Testis (tissue), 3 donors: ENCODE results near the gene BNC2. TPM values are rescaled to one million over a fixed set of nuclear protein-coding genes. Genes with fewer than 3 reads are reported as not detected.

Experiments
- DNase-seq: peaks from one replicate; pipeline ENCODE4 v3.0.0-alpha.2; 2019
- H3K27ac ChIP-seq, 2 donors: fragments of 200-600 bp; sonication (generic); one replicate each; pipeline ENCODE4 v1.5.1; 2019
- H3K27me3 ChIP-seq: fragments of 200-600 bp; sonication (generic); one replicate; pipeline ENCODE4 v1.5.1; 2019
- H3K36me3 ChIP-seq: fragments of 200-600 bp; sonication (generic); one replicate; pipeline ENCODE4 v1.5.1; 2017; ENCODE audit warnings: low read depth; ENCODE audit errors: missing control alignments
- H3K4me1 ChIP-seq: fragments of 200-600 bp; sonication (generic); one replicate; pipeline ENCODE4 v1.5.1; 2019
- H3K4me3 ChIP-seq, 2 donors: fragments of 200-600 bp; sonication (generic); one replicate each; pipeline ENCODE4 v1.5.1; 2017 to 2019
- H3K9me3 ChIP-seq: fragments of 200-600 bp; sonication (generic); one replicate; pipeline ENCODE4 v1.5.1; 2017
- CTCF ChIP-seq, 3 experiments: fragments of 450-650 bp in 2 of 3; fragments of 200-600 bp in 1 of 3; sonication (generic) in 1 of 3; IDR thresholded peaks; one replicate each; pipeline ENCODE4 v1.5.1; 2016 to 2019; ENCODE audit warnings: antibody characterized with exemption in 3 of 3, mild to moderate bottlenecking in 2 of 3, moderate library complexity in 1 of 3
- POLR2A ChIP-seq: fragments of 450-650 bp; IDR thresholded peaks from one replicate; pipeline ENCODE4 v1.6.1; 2017; ENCODE audit warnings: antibody characterized with exemption, mild to moderate bottlenecking, moderate library complexity
- WGBS, 2 donors: methylation state at CpG; one replicate each; pipeline ENCODE4 v1.1.5; 2018; 5-methylcytosine and 5-hydroxymethylcytosine counted together
- intact Hi-C: fragments of 100-400 bp; cut with DNase I; formaldehyde crosslinking; loops from one replicate; pipeline ENCODE4 v1.15.1; 2023; ENCODE audit warnings: low total_unique reads
- polyA plus RNA-seq: library from polyadenylated mRNA; stranded (reverse); fragments of 350-450 nt; fragmentation: Illumina TruSeq; extraction: RNeasy Lipid Tissue Mini Kit (QIAGEN cat#74804); gene quantifications from one replicate; pipeline ENCODE4 v1.2.3, GENCODE V29; 2014; ENCODE audit warnings: low read depth, low replicate concordance; ENCODE audit not compliant: insufficient read depth
- total RNA-seq, 2 donors: library from RNA; depleted of rRNA; stranded (reverse); fragments of >200 nt; gene quantifications; one replicate each; pipeline ENCODE4 v1.2.3, GENCODE V29; 2016

The BNC2 gene
- total and polyA plus RNA-seq, 3 donors from 2014 or later, result 14.6 to 35.2 (median 32.0) TPM

- TF ChIP-seq CTCF (IDR thresholded peaks at IDR 0.05) (no peak), POLR2A (no peak)
- no peak for DNase-seq
These were observed 68.5 kb downstream of the BNC2 start for GRCh38 chr9:16801871-16802466.

GRCh38 chr9:16796304-16796825 lies 74.1 kb downstream of the BNC2 start:
- H3K27ac ChIP-seq, result no peak overlapping the region
- peaks cover 3% of the 10 kb centered on the region for H3K4me1 ChIP-seq
- intact Hi-C loops, result no loop called here
- no peaks in the 10 kb centered on the region for H3K36me3 ChIP-seq
- no peaks in the 10 kb centered on the region for H3K27me3 ChIP-seq
- WGBS, 2 donors, result 91% methylated on average over 5 of the region's 5 CpGs
- H3K9me3 ChIP-seq, result no peaks in the 10 kb centered on the region
- DNase-seq, result no peak
- TF ChIP-seq POLR2A (no peak), CTCF (IDR thresholded peaks at IDR 0.05) (no peak)
- H3K4me3 ChIP-seq, result no peak overlapping the region

More at GRCh38 chr9:16801871-16802466, 68.5 kb downstream of the BNC2 start:
- Histone ChIP-seq H3K4me1 (no peaks in the 10 kb centered on the region), H3K9me3 (no peaks in the 10 kb centered on the region), H3K36me3 (no peaks in the 10 kb centered on the region), H3K4me3 (no peak overlapping the region), H3K27me3 (no peaks in the 10 kb centered on the region), H3K27ac (no peak overlapping the region)
- intact Hi-C loops, result no loop called here
- WGBS, 2 donors, result 62 to 78% methylated on average over 10 of the region's 10 CpGs

- no peaks in the 10 kb centered on the region for H3K36me3 ChIP-seq
- intact Hi-C loops, result no loop called here
- no peaks in the 10 kb centered on the region for H3K9me3 ChIP-seq
- WGBS, 2 donors, result 64 to 69% methylated on average over 9 of the region's 9 CpGs
- no peak for DNase-seq
- no peaks in the 10 kb centered on the region for H3K27me3 ChIP-seq
- H3K4me3 ChIP-seq, result no peak overlapping the region
- no peak overlapping the region for H3K27ac ChIP-seq
- TF ChIP-seq CTCF (IDR thresholded peaks at IDR 0.05) (no peak), POLR2A (no peak)
- H3K4me1 ChIP-seq, result peaks cover 3% of the 10 kb centered on the region
These were observed 75.4 kb downstream of the BNC2 start for GRCh38 chr9:16794871-16795639.

GRCh38 chr9:16794103-16794502 lies 76.4 kb downstream of the BNC2 start:
- Histone ChIP-seq H3K4me1 (peaks cover 3% of the 10 kb centered on the region), H3K9me3 (no peaks in the 10 kb centered on the region), H3K36me3 (no peaks in the 10 kb centered on the region), H3K27me3 (no peaks in the 10 kb centered on the region), H3K27ac (no peak overlapping the region), H3K4me3 (no peak overlapping the region)
- TF ChIP-seq POLR2A, result no peak
- TF ChIP-seq CTCF (IDR thresholded peaks at IDR 0.05), result no peak
- no peak for DNase-seq
- intact Hi-C loops, result no loop called here
- 74 to 82% methylated on average over 4 of the region's 4 CpGs for WGBS, 2 donors
